Stimulated activated CD8-positive, alpha-beta memory T cell treated with anti-CD3 and anti-CD28 coated beads, Interleukin-15, amount 100 ng/mL, for 48 hours (primary cell): ENCODE measurements around the gene MAS1L.
"Not testable (repeated sequence)": the region's sequence is repeated elsewhere in the genome, so short reads cannot be mapped to it uniquely, and the experiment has no call there.

Source experiments
- DNase-seq, 2 donors: peaks; one replicate each; pipeline ENCODE4 v3.0.0-alpha.2; 2020; ENCODE audit warnings: low read depth in 2 of 2

Gene MAS1L

GRCh38 chr6:29479560-29479959, 8.2 kb downstream of the MAS1L start:
- no peak for DNase-seq

GRCh38 chr6:29478740-29479139, 9.0 kb downstream of the MAS1L start:
- no peak for DNase-seq

GRCh38 chr6:29477923-29478450, 9.8 kb downstream of the MAS1L start:
- DNase-seq: no peak

GRCh38 chr6:29474996-29475395, 12.8 kb downstream of the MAS1L start:
- DNase-seq: no peak

DNA sequence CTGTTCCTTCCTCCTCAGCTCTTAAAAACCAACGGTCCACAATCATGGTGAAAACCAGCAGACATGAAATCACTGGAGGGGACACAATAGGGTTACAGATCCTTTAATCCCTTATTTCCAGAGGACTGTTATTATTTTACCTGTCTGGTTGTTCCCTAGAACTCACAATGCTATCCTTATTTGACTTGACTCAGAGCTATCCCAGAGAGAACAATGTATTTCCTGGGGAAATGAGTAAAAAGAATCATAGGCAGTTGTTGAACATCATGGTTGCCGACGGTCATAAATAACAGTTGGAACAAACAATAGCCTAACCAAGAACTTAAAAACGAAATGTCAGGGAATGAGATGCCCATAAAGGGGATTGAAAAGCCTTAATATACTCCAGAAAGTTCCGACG, 21.5 kb downstream of the MAS1L start:
- DNase-seq: no peak

GRCh38 chr6:29465801-29466200, 22.0 kb downstream of the MAS1L start:
- DNase-seq: no peak

DNA sequence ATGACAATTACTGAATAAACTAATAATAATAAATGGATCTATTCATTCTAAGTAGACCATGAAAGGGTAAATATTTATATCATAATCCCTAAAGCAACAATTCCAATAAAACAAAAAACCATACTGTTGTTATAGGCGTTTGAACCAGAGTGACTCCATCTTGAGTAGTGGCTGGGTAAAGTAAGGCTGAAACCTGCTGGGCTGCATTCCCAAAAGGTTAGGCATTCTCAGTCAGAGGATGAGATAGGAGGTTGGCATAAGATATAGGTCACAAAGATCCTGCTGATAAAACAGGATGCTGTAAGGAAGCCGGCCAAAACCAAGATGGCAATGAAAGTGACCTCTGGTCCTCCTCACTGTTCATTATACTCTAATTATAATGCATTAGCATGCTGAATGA, 22.5 kb downstream of the MAS1L start:
- no peak for DNase-seq

GRCh38 chr6:29462022-29462421, 25.7 kb downstream of the MAS1L start:
- no peak for DNase-seq

DNA sequence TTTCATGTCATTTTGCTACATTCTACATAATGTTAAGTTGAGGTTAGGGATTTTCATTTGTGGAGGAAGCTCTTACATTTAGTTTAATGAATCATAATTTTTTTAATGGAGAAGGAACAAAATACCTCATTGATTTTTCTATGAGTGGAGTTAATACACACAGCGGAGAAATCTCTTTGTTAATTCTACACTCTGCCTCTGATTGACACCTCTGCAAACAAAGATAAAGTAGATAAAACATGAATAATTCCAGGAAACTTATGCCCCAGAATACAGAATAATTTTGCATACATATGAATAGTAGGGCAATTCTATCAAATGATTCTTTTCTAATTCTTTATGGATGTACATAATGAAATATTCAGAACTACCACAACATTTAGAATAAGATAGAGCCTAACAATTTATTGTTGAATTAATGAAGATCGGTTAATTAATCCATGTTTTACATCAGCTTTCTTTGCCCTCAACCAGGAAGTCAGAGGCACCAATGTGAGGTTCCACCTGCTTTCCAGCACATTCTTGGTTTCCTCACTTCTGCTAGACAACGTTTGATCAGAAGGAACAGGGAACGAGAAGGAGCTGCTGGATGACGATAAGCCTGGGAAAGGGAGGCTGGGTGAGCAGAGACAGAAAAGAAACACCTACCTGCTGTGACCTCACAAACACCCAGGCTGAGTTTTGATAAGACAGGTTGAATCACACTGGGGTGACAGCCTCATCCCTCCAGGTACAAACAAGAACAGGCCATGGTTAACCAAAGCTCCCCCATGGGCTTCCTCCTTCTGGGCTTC, 26.5 kb downstream of the MAS1L start:
- DNase-seq: no peak

- DNase-seq: no peak
Measured at GRCh38 chr6:29456971-29457370, 30.8 kb downstream of the MAS1L start, which contains the start of the genes OR11A1 and OR2H1. Gene OR11A1 (minus strand): TSS chr6:29457071. CDS start chr6:29427641, 29,430 bp downstream. Gene OR2H1 (plus strand): TSS chr6:29457155. CDS start chr6:29461770, 4,615 bp downstream.

GRCh38 chr6:29451471-29452193, 36.1 kb downstream of the MAS1L start:
- no peak for DNase-seq

GRCh38 chr6:29447670-29448069, 40.1 kb downstream of the MAS1L start:
- no peak for DNase-seq

DNA sequence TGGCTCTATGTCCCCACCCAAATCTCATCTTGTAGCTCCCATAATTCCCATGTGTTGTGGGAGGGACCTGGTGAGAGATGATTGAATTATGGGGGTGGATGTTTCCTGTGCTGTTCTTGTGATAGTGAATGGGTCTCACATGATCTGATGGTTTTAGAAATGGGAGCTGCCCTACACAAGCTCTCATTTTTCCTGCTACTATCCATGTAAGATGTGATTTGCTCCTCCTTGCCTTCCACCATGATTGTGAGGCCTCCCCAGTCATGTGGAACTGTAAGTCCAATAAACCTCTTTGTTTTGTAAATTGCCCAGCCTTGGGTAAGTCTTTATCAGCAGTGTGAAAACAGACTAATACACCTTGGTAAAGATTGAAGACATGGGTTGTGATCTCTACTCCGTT, 43.7 kb downstream of the MAS1L start:
- DNase-seq: not testable (repeated sequence)

DNA sequence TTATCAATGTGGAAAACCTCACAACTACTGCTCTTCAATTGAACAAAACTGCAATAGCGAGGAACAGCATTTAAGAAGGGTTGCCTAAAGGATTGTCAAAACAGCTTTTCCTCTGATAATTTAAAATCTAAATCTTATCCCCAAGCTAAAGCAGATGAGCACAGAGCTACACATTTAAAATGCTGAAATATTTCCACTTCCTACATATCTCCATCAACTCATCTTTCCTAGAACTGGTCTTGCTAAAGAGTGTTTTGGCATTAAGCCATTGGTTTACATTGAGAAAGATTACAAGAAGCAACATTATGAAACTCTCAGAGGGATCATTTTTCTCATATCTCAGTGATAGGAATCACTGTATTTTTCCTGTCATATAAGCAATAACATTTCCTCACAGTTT, 45.0 kb downstream of the MAS1L start:
- no peak for DNase-seq

GRCh38 chr6:29439006-29439405, 48.8 kb downstream of the MAS1L start, which contains the start of gene OR10C1:
Gene OR10C1 (plus strand): TSS chr6:29439306. CDS start chr6:29440016, 710 bp downstream.
- no peak for DNase-seq

DNA sequence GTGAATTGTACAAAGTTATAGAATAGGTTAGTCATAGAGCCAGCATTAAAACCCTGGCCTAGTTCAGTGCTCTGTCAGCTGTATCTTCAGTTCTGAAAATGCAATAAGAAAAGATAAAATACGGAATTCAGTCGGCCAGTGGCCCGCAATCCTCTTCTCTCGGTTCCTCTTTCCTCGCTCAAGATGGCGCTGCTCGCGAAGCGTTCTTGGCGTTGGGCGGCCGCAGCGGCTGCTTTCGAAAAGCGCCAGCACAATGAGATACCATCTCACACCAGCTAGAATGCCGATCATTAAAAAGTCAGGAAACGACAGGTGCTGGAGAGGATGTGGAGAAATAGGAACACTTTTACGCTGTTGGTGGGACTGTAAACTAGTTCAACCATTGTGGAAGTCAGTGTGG, 51.0 kb downstream of the MAS1L start:
- DNase-seq: not testable (repeated sequence)
